ENCODE measurements around the gene SPATC1L. TPM values are rescaled to one million over a fixed set of nuclear protein-coding genes. Genes with fewer than 3 reads are reported as not detected.

SPATC1L gene
- total and polyA plus RNA-seq, 2 donors (not counting 1 experiment from before 2014, with no cell fraction given) = 11.4 to 15.4 TPM

GRCh38 chr21:46223217-46223616 is 39.0 kb upstream of the SPATC1L start:
- Mint-ChIP-seq H3K27ac (no peak overlapping the region), H3K9me3 (ENCODE audit: insufficient read depth) (no peaks in the 10 kb centered on the region), H3K27me3 (no peaks in the 10 kb centered on the region), H3K4me3 (no peak overlapping the region), H3K4me1 (peaks cover 25% of the 10 kb centered on the region)
- peaks cover 0 to 2% of the 10 kb centered on the region in 2 experiments for H3K36me3 ChIP-seq (replicated peaks in 1 of 2; ENCODE audit: control extremely low read depth in 1 of 2, control insufficient read depth in 1 of 2, extremely low read depth in 1 of 2, insufficient read depth in 2 of 2, low read length in 1 of 2)
- peaks cover 10% of the 10 kb centered on the region for H4K20me1 ChIP-seq (ENCODE audit: control insufficient read depth, insufficient read depth, low read length, poor library complexity, severe bottlenecking)
- no peaks in the 10 kb centered on the region for H3K9me3 ChIP-seq (ENCODE audit: control extremely low read depth in 1 of 3, control insufficient read depth in 2 of 3, insufficient read depth in 1 of 3, low read length in 2 of 3)
- ATAC-seq (ENCODE audit: low read depth) (no peak), DNase-seq (no peak)
- H3K4me2 ChIP-seq (replicated peaks; ENCODE audit: low read depth, low read length, poor library complexity, severe bottlenecking) = no peak overlapping the region
- H2AFZ ChIP-seq (ENCODE audit: insufficient read depth, low read depth, low read length, poor library complexity, severe bottlenecking) = no peak overlapping the region
- H3K4me1 ChIP-seq (ENCODE audit: control insufficient read depth in 2 of 2, insufficient read depth in 2 of 2, low read length in 2 of 2) = peaks cover 14% of the 10 kb centered on the region in 2 donors
- H3K79me2 ChIP-seq (ENCODE audit: control insufficient read depth, insufficient read depth, low read length) = peaks cover 48% of the 10 kb centered on the region
- no peak overlapping the region for H3K27ac ChIP-seq (ENCODE audit: low read length in 2 of 2)
- intact Hi-C loops (cut with micrococcal nuclease) = no loop called here
- H3K27me3 ChIP-seq (replicated peaks in 1 of 4; ENCODE audit: control extremely low read depth in 1 of 4, control insufficient read depth in 3 of 4, insufficient read depth in 4 of 4, low read length in 3 of 4) = no peaks in the 10 kb centered on the region
- H3K4me3 ChIP-seq (ENCODE audit: control extremely low read depth in 1 of 5, extremely low read depth in 1 of 5, insufficient read depth in 1 of 5, low read depth in 2 of 5, low read length in 4 of 5) = no peak overlapping the region
- POLR2A ChIA-PET = no interaction called here
- no peak for TF ChIP-seq CTCF (IDR thresholded peaks at IDR 0.05)
- H3K9ac ChIP-seq (ENCODE audit: low read length) = no peak overlapping the region
- CTCF ChIA-PET = no interaction called here
- 87% methylated on average over 3 of the region's 7 CpGs for WGBS (ENCODE audit: insufficient coverage)

GRCh38 chr21:46222436-46223116 is 38.3 kb upstream of the SPATC1L start:
- TF ChIP-seq CTCF (IDR thresholded peaks at IDR 0.05) (no peak), EZH2 (IDR thresholded peaks at IDR 0.05; ENCODE audit: borderline replicate concordance, insufficient read depth, low read depth, low read length, poor library complexity, severe bottlenecking) (no peak)
- ChIA-PET CTCF (no interaction called here), POLR2A (no interaction called here)
- no peaks in the 10 kb centered on the region for H3K27me3 Mint-ChIP-seq
- H3K27me3 ChIP-seq (replicated peaks in 1 of 4; ENCODE audit: control extremely low read depth in 1 of 4, control insufficient read depth in 3 of 4, insufficient read depth in 4 of 4, low read length in 3 of 4) = no peaks in the 10 kb centered on the region
- H4K20me1 ChIP-seq (ENCODE audit: control insufficient read depth, insufficient read depth, low read length, poor library complexity, severe bottlenecking) = peaks cover 6% of the 10 kb centered on the region
- no peak overlapping the region for H3K4me3 Mint-ChIP-seq
- no peak for ATAC-seq (ENCODE audit: low read depth)
- H2AFZ ChIP-seq (ENCODE audit: insufficient read depth, low read depth, low read length, poor library complexity, severe bottlenecking) = no peak overlapping the region
- peaks cover 43% of the 10 kb centered on the region for H3K79me2 ChIP-seq (ENCODE audit: control insufficient read depth, insufficient read depth, low read length)
- DNase-seq = no peak
- no peak overlapping the region for H3K27ac Mint-ChIP-seq
- H3K4me3 ChIP-seq (ENCODE audit: control extremely low read depth in 1 of 5, extremely low read depth in 1 of 5, insufficient read depth in 1 of 5, low read depth in 2 of 5, low read length in 4 of 5) = no peak overlapping the region
- intact Hi-C loops (cut with micrococcal nuclease) = no loop called here
- H3K27ac ChIP-seq (ENCODE audit: low read length in 2 of 2) = no peak overlapping the region
- 85% methylated on average over 5 of the region's 11 CpGs for WGBS (ENCODE audit: insufficient coverage)
- H3K9me3 Mint-ChIP-seq (ENCODE audit: insufficient read depth) = no peaks in the 10 kb centered on the region
- H3K4me1 ChIP-seq (ENCODE audit: control insufficient read depth in 2 of 2, insufficient read depth in 2 of 2, low read length in 2 of 2) = peaks cover 7 to 9% of the 10 kb centered on the region in 2 donors
- no peak overlapping the region for H3K9ac ChIP-seq (ENCODE audit: low read length)
- peaks cover 20% of the 10 kb centered on the region for H3K4me1 Mint-ChIP-seq
- peaks cover 0 to 2% of the 10 kb centered on the region in 2 experiments for H3K36me3 ChIP-seq (replicated peaks in 1 of 2; ENCODE audit: control extremely low read depth in 1 of 2, control insufficient read depth in 1 of 2, extremely low read depth in 1 of 2, insufficient read depth in 2 of 2, low read length in 1 of 2)
- H3K9me3 ChIP-seq (ENCODE audit: control extremely low read depth in 1 of 3, control insufficient read depth in 2 of 3, insufficient read depth in 1 of 3, low read length in 2 of 3) = no peaks in the 10 kb centered on the region
- H3K4me2 ChIP-seq (replicated peaks; ENCODE audit: low read depth, low read length, poor library complexity, severe bottlenecking) = no peak overlapping the region

Measured in B cell (primary cell).